ENCODE measurements around the gene RASSF8. TPM values are rescaled to one million over a fixed set of nuclear protein-coding genes. Genes with fewer than 3 reads are reported as not detected.

The RASSF8 gene
- total and polyA plus RNA-seq, 2 of the 8 experiments (the other 6 are each of a cell fraction or from before 2014, with no cell fraction given), result 6.4 to 46.7 TPM

DNA sequence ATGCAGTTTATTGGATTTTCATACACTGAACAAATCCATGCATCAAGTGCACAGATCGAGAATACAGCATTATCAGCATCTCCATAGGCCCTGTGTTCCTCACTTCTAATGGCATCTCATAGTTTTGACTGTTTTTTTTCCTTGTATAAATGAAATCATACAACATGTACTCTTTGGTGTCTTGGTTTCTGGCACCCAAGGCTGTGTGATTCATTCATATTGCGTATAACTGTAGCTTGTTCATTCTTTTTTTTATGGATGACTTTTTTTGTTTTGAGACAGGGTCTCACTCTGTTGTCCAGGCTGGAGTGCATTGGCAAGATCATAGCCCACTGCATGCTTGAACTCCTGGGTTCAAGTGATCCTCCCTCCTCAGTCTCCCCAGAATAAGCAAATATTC lies 14.3 kb downstream of the RASSF8 start:
- H3K23ac ChIP-seq (ENCODE audit: insufficient read length), result no peak overlapping the region
- peaks cover 0 to 3% of the 10 kb centered on the region in 2 experiments for H4K20me1 ChIP-seq (replicated peaks in 1 of 2; ENCODE audit: control insufficient read depth in 1 of 2, insufficient read depth in 2 of 2, low read length in 2 of 2)
- H3K9me3 ChIP-seq (ENCODE audit: insufficient read depth in 2 of 2, low read depth in 1 of 2, low read length in 1 of 2), result no peaks in the 10 kb centered on the region
- no peak overlapping the region for H3K27ac ChIP-seq (ENCODE audit: low read depth, low read length)
- no peak overlapping the region for H3K4ac ChIP-seq (replicated peaks; ENCODE audit: insufficient read length, low read depth, low read length)
- H3K56ac ChIP-seq (replicated peaks; ENCODE audit: insufficient read length, low read depth, low read length), result no peak overlapping the region
- H3K36me3 ChIP-seq (ENCODE audit: control insufficient read depth in 2 of 4, insufficient read depth in 4 of 4, low read length in 3 of 4), result no peaks in the 10 kb centered on the region
- DNase-seq (ENCODE audit: low read depth in 1 of 2, low spot score in 2 of 2) (no peak), FAIRE-seq (no peak)
- no peak overlapping the region for H4K8ac ChIP-seq (ENCODE audit: extremely low read depth, insufficient read depth, low read length)
- no peaks in the 10 kb centered on the region for H3K27me3 ChIP-seq (replicated peaks in 1 of 4; ENCODE audit: control insufficient read depth in 3 of 4, extremely low read depth in 1 of 4, insufficient read depth in 3 of 4, low read length in 3 of 4)
- H2BK20ac ChIP-seq (ENCODE audit: low read length), result no peak overlapping the region
- no peak overlapping the region for H2AFZ ChIP-seq (ENCODE audit: low read length)
- 95% methylated on average over 2 of the region's 2 CpGs; no CpG with 5 or more reads in 1 of the 2 experiments for WGBS, 2 experiments (ENCODE audit: extremely low coverage in 1 of 2, insufficient coverage in 1 of 2, insufficient read length in 1 of 2, insufficient replicate concordance in 2 of 2, low coverage in 1 of 2, low lambda C conversion rate in 2 of 2, missing lambda C conversion rate in 1 of 2)
- H3K23me2 ChIP-seq (ENCODE audit: low read depth, low read length), result no peaks in the 10 kb centered on the region
- no peak overlapping the region for H3K9ac ChIP-seq (replicated peaks in 1 of 4; ENCODE audit: extremely low read depth in 1 of 4, low read depth in 3 of 4, low read length in 3 of 4)
- peaks cover 4 to 96% of the 10 kb centered on the region in 2 experiments for H3K79me2 ChIP-seq (ENCODE audit: control insufficient read depth in 1 of 2, insufficient read depth in 2 of 2, low read length in 2 of 2)
- peaks cover 0 to 5% (median 3%) of the 10 kb centered on the region in 4 experiments; a peak in 4 of 7 replicates for H3K4me1 ChIP-seq (replicated peaks in 1 of 4; ENCODE audit: control insufficient read depth in 3 of 4, insufficient read depth in 4 of 4, low read length in 3 of 4)
- no peak overlapping the region for H3K4me3 ChIP-seq (ENCODE audit: extremely low read depth in 1 of 4, insufficient read depth in 2 of 4, low read depth in 3 of 4, low read length in 4 of 4)
- no peak overlapping the region for H4K91ac ChIP-seq (replicated peaks; ENCODE audit: insufficient read length, low read length)
- POLR2A ChIA-PET (ENCODE audit: partially characterized antibody), result interaction anchor here (0.6 to 1.0 kb wide), 2 partner anchors 25 to 31 kb away, joined by 3 read pairs; no protein-coding TSS in a partner anchor
- H3K18ac ChIP-seq (ENCODE audit: extremely low read depth, low read length), result no peak overlapping the region
- no peak overlapping the region for H2BK120ac ChIP-seq (replicated peaks; ENCODE audit: low read depth, low read length)
- TF ChIP-seq NRF1 (IDR thresholded peaks at IDR 0.05; ENCODE audit: low read depth, low read length) (no peak), POLR2AphosphoS5 (IDR thresholded peaks at IDR 0.05; ENCODE audit: low read depth, low read length) (no peak), POLR2A (IDR thresholded peaks at IDR 0.05; ENCODE audit: control extremely low read depth in 1 of 2, low read depth in 2 of 2, low read length in 2 of 2) (no peak), RNF2 (IDR thresholded peaks at IDR 0.05; ENCODE audit: borderline replicate concordance, low read depth, low read length, missing control alignments, poor library complexity, severe bottlenecking) (no peak), TCF12 (IDR thresholded peaks at IDR 0.05; ENCODE audit: low read depth, low read length) (no peak)
- H2BK12ac ChIP-seq (ENCODE audit: low read depth, low read length), result no peak overlapping the region
- no peak overlapping the region for H3K14ac ChIP-seq (ENCODE audit: insufficient read length)
- no peak overlapping the region for H2BK15ac ChIP-seq (ENCODE audit: low read length)
- H3K79me1 ChIP-seq (ENCODE audit: low read depth, low read length), result peaks cover 15% of the 10 kb centered on the region
- CTCF ChIA-PET (ENCODE audit: partially characterized antibody), result interaction anchor here (0.6 to 5.8 kb wide), 7 partner anchors 13 to 285 kb away, joined by 3 to 33 read pairs (median 6); partner anchors contain the start of gene RASSF8
- H3K4me2 ChIP-seq (ENCODE audit: insufficient read depth in 1 of 2, low read depth in 2 of 2, low read length in 2 of 2), result no peak overlapping the region
- no peak overlapping the region for H2BK5ac ChIP-seq (ENCODE audit: low read depth, low read length)
- no peak overlapping the region for H2AK5ac ChIP-seq (ENCODE audit: low read depth, low read length)
- no peak overlapping the region for H4K5ac ChIP-seq (ENCODE audit: insufficient read length, low read depth, low read length)
